SK-N-SH treated with all-trans-retinoic acid at 6 μM for 48 hours (cell line): ENCODE measurements around the gene GDPD4.

Experiments
- ATAC-seq: fragments of 200-7000 bp; cut with Tn5 transposase; 3 replicates; pipeline ENCODE4 v1.9.1; 2020; ENCODE audit warnings: mild to moderate bottlenecking, moderate library complexity
- ARNTL ChIP-seq: fragments of 450-650 bp; formaldehyde crosslinking; IDR thresholded peaks from 2 replicates; pipeline ENCODE4 v1.5.0; 2020; ENCODE audit warnings: low read depth, mild to moderate bottlenecking, moderate library complexity, borderline replicate concordance
- CSDC2 ChIP-seq: fragments of 250-450 bp; sonication (Bioruptor Pico); IDR thresholded peaks from 2 replicates; pipeline ENCODE4 v1.5.0; 2020; ENCODE audit warnings: mild to moderate bottlenecking, moderate library complexity
- ESRRG ChIP-seq: fragments of 250-450 bp; sonication (Bioruptor Pico); IDR thresholded peaks from 2 replicates; pipeline ENCODE4 v1.6.1; 2021; ENCODE audit warnings: mild to moderate bottlenecking
- GLIS3 ChIP-seq: fragments of 250-450 bp; sonication (Bioruptor Pico); IDR thresholded peaks from 2 replicates; pipeline ENCODE4 v1.5.0; 2020; ENCODE audit warnings: mild to moderate bottlenecking, moderate library complexity
- ISL1 ChIP-seq: fragments of 250-450 bp; sonication (Bioruptor Pico); IDR thresholded peaks from 2 replicates; pipeline ENCODE4 v2.1.2; 2022; ENCODE audit warnings: mild to moderate bottlenecking, moderate library complexity
- OSR1 ChIP-seq: fragments of 250-450 bp; sonication (Bioruptor Pico); IDR thresholded peaks from 2 replicates; pipeline ENCODE4 v1.8.0; 2022; ENCODE audit warnings: moderate library complexity, mild to moderate bottlenecking, inconsistent platforms
- PPARA ChIP-seq: fragments of 250-450 bp; sonication (Bioruptor Pico); IDR thresholded peaks from 2 replicates; pipeline ENCODE4 v1.5.0; 2020; ENCODE audit warnings: mild to moderate bottlenecking, borderline replicate concordance
- SNAI2 ChIP-seq: fragments of 250-450 bp; sonication (Bioruptor Pico); IDR thresholded peaks from 2 replicates; pipeline ENCODE4 v1.5.0; 2020; ENCODE audit warnings: mild to moderate bottlenecking, moderate library complexity
- TCF4 ChIP-seq: fragments of 250-450 bp; sonication (Bioruptor Pico); IDR thresholded peaks from 2 replicates; pipeline ENCODE4 v1.8.0; 2021; ENCODE audit warnings: mild to moderate bottlenecking, moderate library complexity, borderline replicate concordance
- TOX ChIP-seq: fragments of 250-450 bp; sonication (Bioruptor Pico); IDR thresholded peaks from 2 replicates; pipeline ENCODE4 v1.8.0; 2021; ENCODE audit warnings: mild to moderate bottlenecking, moderate library complexity, borderline replicate concordance
- ZC3H10 ChIP-seq: fragments of 250-450 bp; sonication (Bioruptor Pico); IDR thresholded peaks from 2 replicates; pipeline ENCODE4 v1.5.1; 2021; ENCODE audit warnings: mild to moderate bottlenecking, moderate library complexity
- ZFP3 ChIP-seq: fragments of 250-450 bp; sonication (Bioruptor Pico); IDR thresholded peaks from 2 replicates; pipeline ENCODE4 v1.5.0; 2020; ENCODE audit warnings: mild to moderate bottlenecking, moderate library complexity
- ZFP30 ChIP-seq: fragments of 450-650 bp; formaldehyde crosslinking; IDR thresholded peaks from 2 replicates; pipeline ENCODE4 v1.5.0; 2022; ENCODE audit warnings: mild to moderate bottlenecking, moderate library complexity
- ZNF70 ChIP-seq: fragments of 450-650 bp; formaldehyde crosslinking; IDR thresholded peaks from 2 replicates; pipeline ENCODE4 v1.5.0; 2020; ENCODE audit warnings: mild to moderate bottlenecking, moderate library complexity
- ZNF8 ChIP-seq: fragments of 450-650 bp; formaldehyde crosslinking; IDR thresholded peaks from 2 replicates; pipeline ENCODE4 v1.5.0; 2020; ENCODE audit warnings: mild to moderate bottlenecking, moderate library complexity
- TF ChIP-seq, protein P1 (sequence below): fragments of 250-450 bp; sonication (Bioruptor Pico); IDR thresholded peaks from 2 replicates; pipeline ENCODE4 v1.5.1; 2020; ENCODE audit warnings: low read depth, mild to moderate bottlenecking, moderate library complexity
- TF ChIP-seq, protein P2 (sequence below): fragments of 250-450 bp; sonication (Bioruptor Pico); IDR thresholded peaks from 2 replicates; pipeline ENCODE4 v1.5.1; 2021; ENCODE audit warnings: mild to moderate bottlenecking, moderate library complexity
- TF ChIP-seq, protein P3 (sequence below): fragments of 250-450 bp; sonication (Bioruptor Pico); IDR thresholded peaks from 2 replicates; pipeline ENCODE4 v1.8.0; 2020; ENCODE audit warnings: mild to moderate bottlenecking, moderate library complexity, borderline replicate concordance
- TF ChIP-seq, protein P4 (sequence below): fragments of 250-450 bp; sonication (Bioruptor Pico); IDR thresholded peaks from 2 replicates; pipeline ENCODE4 v1.5.0; 2020; ENCODE audit warnings: mild to moderate bottlenecking, moderate library complexity

GDPD4 gene

DNA sequence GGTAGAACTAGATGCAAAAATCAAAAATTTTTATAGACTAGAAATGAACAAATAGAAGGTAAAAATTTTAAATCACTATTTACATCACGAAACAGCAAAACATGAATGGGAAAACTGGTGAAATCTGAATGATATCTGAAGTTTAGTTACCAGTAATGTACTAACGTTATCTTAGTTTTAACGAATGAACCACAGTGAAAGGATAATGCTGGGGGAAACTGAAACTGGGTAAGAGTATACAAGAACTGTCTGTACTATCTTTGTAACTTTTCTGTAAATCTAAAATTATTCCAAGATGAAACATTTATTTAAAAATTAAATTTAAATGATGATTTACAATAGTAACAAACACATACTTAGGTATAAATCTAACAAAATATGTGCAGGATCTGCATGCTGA is 7.4 kb downstream of the GDPD4 start (continued):
- TF ChIP-seq, protein P1, sequence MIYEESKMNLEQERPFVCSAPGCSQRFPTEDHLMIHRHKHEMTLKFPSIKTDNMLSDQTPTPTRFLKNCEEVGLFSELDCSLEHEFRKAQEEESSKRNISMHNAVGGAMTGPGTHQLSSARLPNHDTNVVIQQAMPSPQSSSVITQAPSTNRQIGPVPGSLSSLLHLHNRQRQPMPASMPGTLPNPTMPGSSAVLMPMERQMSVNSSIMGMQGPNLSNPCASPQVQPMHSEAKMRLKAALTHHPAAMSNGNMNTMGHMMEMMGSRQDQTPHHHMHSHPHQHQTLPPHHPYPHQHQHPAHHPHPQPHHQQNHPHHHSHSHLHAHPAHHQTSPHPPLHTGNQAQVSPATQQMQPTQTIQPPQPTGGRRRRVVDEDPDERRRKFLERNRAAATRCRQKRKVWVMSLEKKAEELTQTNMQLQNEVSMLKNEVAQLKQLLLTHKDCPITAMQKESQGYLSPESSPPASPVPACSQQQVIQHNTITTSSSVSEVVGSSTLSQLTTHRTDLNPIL (CRISPR knock-in tag) = no peak

DNA sequence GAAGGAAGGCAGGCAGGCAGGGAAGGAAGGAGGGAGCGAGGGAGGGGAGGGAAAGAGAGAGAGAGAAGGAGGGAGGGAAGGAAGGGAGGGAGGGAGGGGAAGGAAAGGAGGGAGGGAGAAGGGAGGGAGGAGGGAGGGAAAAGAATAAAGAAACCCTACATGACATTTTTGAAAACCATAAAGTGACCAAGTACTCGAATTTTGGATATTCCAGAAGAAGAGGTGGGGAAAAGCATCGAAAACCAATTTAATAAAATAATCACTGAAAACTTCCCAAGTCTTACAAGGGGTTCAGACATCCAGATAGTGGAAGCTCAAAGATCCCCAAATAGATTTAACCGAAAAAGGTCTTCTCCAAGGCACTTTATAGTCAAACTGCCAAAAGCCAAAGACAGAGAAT is 11.7 kb downstream of the GDPD4 start:
- ATAC-seq = no peak
- TF ChIP-seq, protein P2, sequence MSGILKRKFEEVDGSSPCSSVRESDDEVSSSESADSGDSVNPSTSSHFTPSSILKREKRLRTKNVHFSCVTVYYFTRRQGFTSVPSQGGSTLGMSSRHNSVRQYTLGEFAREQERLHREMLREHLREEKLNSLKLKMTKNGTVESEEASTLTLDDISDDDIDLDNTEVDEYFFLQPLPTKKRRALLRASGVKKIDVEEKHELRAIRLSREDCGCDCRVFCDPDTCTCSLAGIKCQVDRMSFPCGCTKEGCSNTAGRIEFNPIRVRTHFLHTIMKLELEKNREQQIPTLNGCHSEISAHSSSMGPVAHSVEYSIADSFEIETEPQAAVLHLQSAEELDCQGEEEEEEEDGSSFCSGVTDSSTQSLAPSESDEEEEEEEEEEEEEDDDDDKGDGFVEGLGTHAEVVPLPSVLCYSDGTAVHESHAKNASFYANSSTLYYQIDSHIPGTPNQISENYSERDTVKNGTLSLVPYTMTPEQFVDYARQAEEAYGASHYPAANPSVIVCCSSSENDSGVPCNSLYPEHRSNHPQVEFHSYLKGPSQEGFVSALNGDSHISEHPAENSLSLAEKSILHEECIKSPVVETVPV = no peak
- TF ChIP-seq PPARA = no peak
- TF ChIP-seq ESRRG (CRISPR knock-in tag) = no peak
- TF ChIP-seq SNAI2 (CRISPR knock-in tag) = no peak
- no peak for TF ChIP-seq CSDC2 (CRISPR knock-in tag)
- TF ChIP-seq ZNF8 = no peak
- no peak for TF ChIP-seq ZC3H10 (CRISPR knock-in tag)
- no peak for TF ChIP-seq ARNTL
- TF ChIP-seq ZNF70 (CRISPR knock-in tag) = no peak
- TF ChIP-seq ZFP3 (CRISPR knock-in tag) = no peak
- TF ChIP-seq GLIS3 (CRISPR knock-in tag) = no peak
- TF ChIP-seq TOX (CRISPR knock-in tag) = no peak
- TF ChIP-seq TCF4 = no peak
- TF ChIP-seq OSR1 (CRISPR knock-in tag) = no peak
- TF ChIP-seq, protein P3, sequence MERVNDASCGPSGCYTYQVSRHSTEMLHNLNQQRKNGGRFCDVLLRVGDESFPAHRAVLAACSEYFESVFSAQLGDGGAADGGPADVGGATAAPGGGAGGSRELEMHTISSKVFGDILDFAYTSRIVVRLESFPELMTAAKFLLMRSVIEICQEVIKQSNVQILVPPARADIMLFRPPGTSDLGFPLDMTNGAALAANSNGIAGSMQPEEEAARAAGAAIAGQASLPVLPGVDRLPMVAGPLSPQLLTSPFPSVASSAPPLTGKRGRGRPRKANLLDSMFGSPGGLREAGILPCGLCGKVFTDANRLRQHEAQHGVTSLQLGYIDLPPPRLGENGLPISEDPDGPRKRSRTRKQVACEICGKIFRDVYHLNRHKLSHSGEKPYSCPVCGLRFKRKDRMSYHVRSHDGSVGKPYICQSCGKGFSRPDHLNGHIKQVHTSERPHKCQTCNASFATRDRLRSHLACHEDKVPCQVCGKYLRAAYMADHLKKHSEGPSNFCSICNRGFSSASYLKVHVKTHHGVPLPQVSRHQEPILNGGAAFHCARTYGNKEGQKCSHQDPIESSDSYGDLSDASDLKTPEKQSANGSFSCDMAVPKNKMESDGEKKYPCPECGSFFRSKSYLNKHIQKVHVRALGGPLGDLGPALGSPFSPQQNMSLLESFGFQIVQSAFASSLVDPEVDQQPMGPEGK (CRISPR knock-in tag) = no peak

DNA sequence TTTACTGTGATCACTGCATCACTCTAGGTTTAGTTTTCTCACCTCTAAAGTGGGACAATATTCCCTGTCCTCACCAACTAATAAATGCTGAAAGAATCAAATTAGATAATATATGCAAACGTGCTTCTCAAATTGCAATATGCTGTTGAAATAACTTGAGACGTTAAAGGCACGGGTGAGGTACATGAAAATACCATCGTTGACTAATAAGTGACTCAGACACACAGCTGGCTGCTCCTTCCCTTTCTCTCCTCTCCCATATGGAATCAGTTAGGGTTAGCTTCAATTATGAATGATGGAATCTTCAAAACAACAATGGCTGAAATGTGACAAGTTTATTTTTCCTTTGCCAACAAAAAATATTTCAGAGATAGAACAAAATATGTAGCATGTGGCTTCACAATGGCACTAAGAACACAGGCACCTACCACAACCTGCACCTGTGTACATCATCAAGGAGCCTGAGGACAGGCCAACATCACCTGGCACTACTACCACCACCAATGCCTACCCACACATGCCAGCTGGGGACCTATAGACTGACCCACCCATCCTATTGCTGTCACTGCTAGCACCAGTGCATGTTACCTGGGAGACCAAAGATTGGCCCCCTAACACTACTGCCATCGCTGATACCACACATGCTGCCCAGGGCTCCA is 13.7 kb downstream of the GDPD4 start:
- TF ChIP-seq, protein P1 (CRISPR knock-in tag) = no peak
- TF ChIP-seq, protein P4, sequence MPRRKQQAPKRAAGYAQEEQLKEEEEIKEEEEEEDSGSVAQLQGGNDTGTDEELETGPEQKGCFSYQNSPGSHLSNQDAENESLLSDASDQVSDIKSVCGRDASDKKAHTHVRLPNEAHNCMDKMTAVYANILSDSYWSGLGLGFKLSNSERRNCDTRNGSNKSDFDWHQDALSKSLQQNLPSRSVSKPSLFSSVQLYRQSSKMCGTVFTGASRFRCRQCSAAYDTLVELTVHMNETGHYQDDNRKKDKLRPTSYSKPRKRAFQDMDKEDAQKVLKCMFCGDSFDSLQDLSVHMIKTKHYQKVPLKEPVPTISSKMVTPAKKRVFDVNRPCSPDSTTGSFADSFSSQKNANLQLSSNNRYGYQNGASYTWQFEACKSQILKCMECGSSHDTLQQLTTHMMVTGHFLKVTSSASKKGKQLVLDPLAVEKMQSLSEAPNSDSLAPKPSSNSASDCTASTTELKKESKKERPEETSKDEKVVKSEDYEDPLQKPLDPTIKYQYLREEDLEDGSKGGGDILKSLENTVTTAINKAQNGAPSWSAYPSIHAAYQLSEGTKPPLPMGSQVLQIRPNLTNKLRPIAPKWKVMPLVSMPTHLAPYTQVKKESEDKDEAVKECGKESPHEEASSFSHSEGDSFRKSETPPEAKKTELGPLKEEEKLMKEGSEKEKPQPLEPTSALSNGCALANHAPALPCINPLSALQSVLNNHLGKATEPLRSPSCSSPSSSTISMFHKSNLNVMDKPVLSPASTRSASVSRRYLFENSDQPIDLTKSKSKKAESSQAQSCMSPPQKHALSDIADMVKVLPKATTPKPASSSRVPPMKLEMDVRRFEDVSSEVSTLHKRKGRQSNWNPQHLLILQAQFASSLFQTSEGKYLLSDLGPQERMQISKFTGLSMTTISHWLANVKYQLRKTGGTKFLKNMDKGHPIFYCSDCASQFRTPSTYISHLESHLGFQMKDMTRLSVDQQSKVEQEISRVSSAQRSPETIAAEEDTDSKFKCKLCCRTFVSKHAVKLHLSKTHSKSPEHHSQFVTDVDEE (CRISPR knock-in tag) = no peak
- TF ChIP-seq ARNTL (no peak), TCF4 (peak; percentile 69), TOX (CRISPR knock-in tag) (0 out of 2 replicates have a peak, but pooled peaks have one; percentile 29), ZFP30 (CRISPR knock-in tag) (no peak), ISL1 (CRISPR knock-in tag) (peak; percentile 30; the same call in 1 of the 2 replicates), OSR1 (CRISPR knock-in tag) (no peak)
- TF ChIP-seq, protein P3 (CRISPR knock-in tag) = no peak
- TF ChIP-seq, all 23 proteins: peak for 3
- ATAC-seq = peak; percentile 97
